A673 (cell line): ENCODE results near the gene UNC79.

Experiments
- EZH2 ChIP-seq: fragments of 200-600 bp; sonication (generic); IDR thresholded peaks from 2 replicates; pipeline ENCODE4 v1.6.1; 2017; ENCODE audit warnings: borderline replicate concordance, low read depth, mild to moderate bottlenecking, mixed read lengths, antibody characterized with exemption, low read length; ENCODE audit not compliant: poor library complexity, severe bottlenecking
- TF ChIP-seq, protein P1 (sequence below): fragments of 300-800, 200-600 bp; sonication (generic); conservative IDR thresholded peaks from 2 replicates; pipeline ENCODE4 v1.5.1; 2017; ENCODE audit warnings: low read depth, mild to moderate bottlenecking, antibody characterized with exemption, low read length, moderate library complexity, mixed read lengths

GRCh38 chr14:93546642-93547041 lies 115.9 kb downstream of the UNC79 start:
- TF ChIP-seq, protein P1, sequence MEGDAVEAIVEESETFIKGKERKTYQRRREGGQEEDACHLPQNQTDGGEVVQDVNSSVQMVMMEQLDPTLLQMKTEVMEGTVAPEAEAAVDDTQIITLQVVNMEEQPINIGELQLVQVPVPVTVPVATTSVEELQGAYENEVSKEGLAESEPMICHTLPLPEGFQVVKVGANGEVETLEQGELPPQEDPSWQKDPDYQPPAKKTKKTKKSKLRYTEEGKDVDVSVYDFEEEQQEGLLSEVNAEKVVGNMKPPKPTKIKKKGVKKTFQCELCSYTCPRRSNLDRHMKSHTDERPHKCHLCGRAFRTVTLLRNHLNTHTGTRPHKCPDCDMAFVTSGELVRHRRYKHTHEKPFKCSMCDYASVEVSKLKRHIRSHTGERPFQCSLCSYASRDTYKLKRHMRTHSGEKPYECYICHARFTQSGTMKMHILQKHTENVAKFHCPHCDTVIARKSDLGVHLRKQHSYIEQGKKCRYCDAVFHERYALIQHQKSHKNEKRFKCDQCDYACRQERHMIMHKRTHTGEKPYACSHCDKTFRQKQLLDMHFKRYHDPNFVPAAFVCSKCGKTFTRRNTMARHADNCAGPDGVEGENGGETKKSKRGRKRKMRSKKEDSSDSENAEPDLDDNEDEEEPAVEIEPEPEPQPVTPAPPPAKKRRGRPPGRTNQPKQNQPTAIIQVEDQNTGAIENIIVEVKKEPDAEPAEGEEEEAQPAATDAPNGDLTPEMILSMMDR = no peak
- no peak for TF ChIP-seq EZH2
